ENCODE results near the gene SMAD4.

DNA sequence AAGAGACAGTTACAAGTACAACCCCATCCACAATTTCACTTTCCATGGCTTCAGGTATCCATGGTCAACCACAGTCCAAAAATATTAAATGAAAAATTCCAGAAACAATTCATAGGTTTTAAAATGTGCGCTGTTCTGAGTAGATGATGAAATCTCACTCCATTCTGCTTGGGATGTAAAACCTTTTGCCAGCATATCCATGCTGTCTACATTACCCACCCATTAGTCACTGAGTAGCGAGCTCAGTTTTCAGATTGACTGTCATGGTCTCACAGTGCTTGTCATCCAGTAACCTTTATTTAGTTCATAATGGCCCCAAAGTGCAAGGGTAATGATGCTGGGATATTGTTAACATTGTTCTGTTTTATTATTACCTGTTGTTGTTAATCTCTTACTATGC lies 40.5 kb downstream of the SMAD4 start:
- TF ChIP-seq EP300 (IDR thresholded peaks at IDR 0.05): no peak
- no peak for TF ChIP-seq POLR2AphosphoS5 (IDR thresholded peaks at IDR 0.05)
